GM23338 (cell line): ENCODE measurements around the gene CD8A.

ENCODE experiments used
- ETS1 ChIP-seq: IDR thresholded peaks from 2 replicates; pipeline ENCODE4 v1.6.1; 2016; ENCODE audit warnings: antibody characterized with exemption
- EZH2 ChIP-seq: fragments of 200-600 bp; sonication (generic); IDR thresholded peaks from one replicate; pipeline ENCODE4 v1.8.0; 2017; ENCODE audit warnings: antibody characterized with exemption, mild to moderate bottlenecking, low read depth; ENCODE audit not compliant: unreplicated experiment
- JUNB ChIP-seq: IDR thresholded peaks from one replicate; pipeline ENCODE4 v1.6.1; 2016; ENCODE audit warnings: antibody characterized with exemption; ENCODE audit not compliant: unreplicated experiment
- NANOG ChIP-seq: IDR thresholded peaks from 2 replicates; pipeline ENCODE4 v1.6.1; 2016; ENCODE audit warnings: antibody characterized with exemption, borderline replicate concordance
- TF ChIP-seq, protein P1 (sequence below), 2 experiments: fragments of 200-600 bp in 1 of 2; sonication (generic) in 1 of 2; conservative IDR thresholded peaks; 2 replicates each; pipeline versions ENCODE4 v1.5.1 to v1.6.1; 2016 to 2017; ENCODE audit warnings: antibody characterized with exemption in 2 of 2, low read depth in 2 of 2, mild to moderate bottlenecking in 2 of 2, moderate library complexity in 1 of 2
- TF ChIP-seq, protein P2 (sequence below): IDR thresholded peaks from one replicate; pipeline ENCODE4 v1.6.1; 2018; ENCODE audit warnings: antibody characterized with exemption; ENCODE audit not compliant: unreplicated experiment

- TF ChIP-seq JUNB (no peak), EZH2 (no peak), ETS1 (no peak), NANOG (no peak)
- TF ChIP-seq, protein P1, sequence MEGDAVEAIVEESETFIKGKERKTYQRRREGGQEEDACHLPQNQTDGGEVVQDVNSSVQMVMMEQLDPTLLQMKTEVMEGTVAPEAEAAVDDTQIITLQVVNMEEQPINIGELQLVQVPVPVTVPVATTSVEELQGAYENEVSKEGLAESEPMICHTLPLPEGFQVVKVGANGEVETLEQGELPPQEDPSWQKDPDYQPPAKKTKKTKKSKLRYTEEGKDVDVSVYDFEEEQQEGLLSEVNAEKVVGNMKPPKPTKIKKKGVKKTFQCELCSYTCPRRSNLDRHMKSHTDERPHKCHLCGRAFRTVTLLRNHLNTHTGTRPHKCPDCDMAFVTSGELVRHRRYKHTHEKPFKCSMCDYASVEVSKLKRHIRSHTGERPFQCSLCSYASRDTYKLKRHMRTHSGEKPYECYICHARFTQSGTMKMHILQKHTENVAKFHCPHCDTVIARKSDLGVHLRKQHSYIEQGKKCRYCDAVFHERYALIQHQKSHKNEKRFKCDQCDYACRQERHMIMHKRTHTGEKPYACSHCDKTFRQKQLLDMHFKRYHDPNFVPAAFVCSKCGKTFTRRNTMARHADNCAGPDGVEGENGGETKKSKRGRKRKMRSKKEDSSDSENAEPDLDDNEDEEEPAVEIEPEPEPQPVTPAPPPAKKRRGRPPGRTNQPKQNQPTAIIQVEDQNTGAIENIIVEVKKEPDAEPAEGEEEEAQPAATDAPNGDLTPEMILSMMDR (conservative IDR thresholded peaks at IDR 0.05; ENCODE audit: low read depth in 2 of 2): no peak
- TF ChIP-seq, protein P2, sequence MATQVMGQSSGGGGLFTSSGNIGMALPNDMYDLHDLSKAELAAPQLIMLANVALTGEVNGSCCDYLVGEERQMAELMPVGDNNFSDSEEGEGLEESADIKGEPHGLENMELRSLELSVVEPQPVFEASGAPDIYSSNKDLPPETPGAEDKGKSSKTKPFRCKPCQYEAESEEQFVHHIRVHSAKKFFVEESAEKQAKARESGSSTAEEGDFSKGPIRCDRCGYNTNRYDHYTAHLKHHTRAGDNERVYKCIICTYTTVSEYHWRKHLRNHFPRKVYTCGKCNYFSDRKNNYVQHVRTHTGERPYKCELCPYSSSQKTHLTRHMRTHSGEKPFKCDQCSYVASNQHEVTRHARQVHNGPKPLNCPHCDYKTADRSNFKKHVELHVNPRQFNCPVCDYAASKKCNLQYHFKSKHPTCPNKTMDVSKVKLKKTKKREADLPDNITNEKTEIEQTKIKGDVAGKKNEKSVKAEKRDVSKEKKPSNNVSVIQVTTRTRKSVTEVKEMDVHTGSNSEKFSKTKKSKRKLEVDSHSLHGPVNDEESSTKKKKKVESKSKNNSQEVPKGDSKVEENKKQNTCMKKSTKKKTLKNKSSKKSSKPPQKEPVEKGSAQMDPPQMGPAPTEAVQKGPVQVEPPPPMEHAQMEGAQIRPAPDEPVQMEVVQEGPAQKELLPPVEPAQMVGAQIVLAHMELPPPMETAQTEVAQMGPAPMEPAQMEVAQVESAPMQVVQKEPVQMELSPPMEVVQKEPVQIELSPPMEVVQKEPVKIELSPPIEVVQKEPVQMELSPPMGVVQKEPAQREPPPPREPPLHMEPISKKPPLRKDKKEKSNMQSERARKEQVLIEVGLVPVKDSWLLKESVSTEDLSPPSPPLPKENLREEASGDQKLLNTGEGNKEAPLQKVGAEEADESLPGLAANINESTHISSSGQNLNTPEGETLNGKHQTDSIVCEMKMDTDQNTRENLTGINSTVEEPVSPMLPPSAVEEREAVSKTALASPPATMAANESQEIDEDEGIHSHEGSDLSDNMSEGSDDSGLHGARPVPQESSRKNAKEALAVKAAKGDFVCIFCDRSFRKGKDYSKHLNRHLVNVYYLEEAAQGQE: no peak
Measured at GRCh38 chr2:86760371-86760770, 30.3 kb downstream of the CD8A start.
